Activated T-helper 2 cell treated with anti-CD3 and anti-CD28 coated beads, Interferon-gamma antibody, Interleukin-2, Interleukin-4, amounts not matched to agents 10 μg/mL and 5 μg/mL and 100 μg/mL, durations not matched to agents 14 hours and 24 hours and 36 hours (primary cell): ENCODE data around the gene ACSS1. TPM values are rescaled to one million over a fixed set of nuclear protein-coding genes. Genes with fewer than 3 reads are reported as not detected.

Source experiments
- DNase-seq: peaks from one replicate; pipeline ENCODE4 v3.0.0; 2021; ENCODE audit warnings: low spot score
- H3K27ac Mint-ChIP-seq: one replicate; pipeline ENCODE4 v1.8.0; 2021; ENCODE audit warnings: mixed read lengths
- H3K27me3 Mint-ChIP-seq: one replicate; pipeline ENCODE4 v1.8.0; 2021; ENCODE audit warnings: low read depth, mixed read lengths
- H3K36me3 Mint-ChIP-seq: one replicate; pipeline ENCODE4 v1.8.0; 2021; ENCODE audit warnings: low read depth, mixed read lengths
- H3K4me1 Mint-ChIP-seq: one replicate; pipeline ENCODE4 v1.8.0; 2021; ENCODE audit warnings: low read depth, mixed read lengths
- H3K4me3 Mint-ChIP-seq: one replicate; pipeline ENCODE4 v1.8.0; 2021; ENCODE audit warnings: low read depth, mild to moderate bottlenecking, moderate library complexity, mixed read lengths
- H3K9me3 Mint-ChIP-seq: one replicate; pipeline ENCODE4 v1.8.0; 2021; ENCODE audit warnings: mixed read lengths
- intact Hi-C: fragments of 100-400 bp; cut with micrococcal nuclease; formaldehyde crosslinking; loops from one replicate; pipeline ENCODE4 v1.15.1; 2023
- total RNA-seq: library from RNA; stranded (reverse); gene quantifications from 2 replicates; pipeline ENCODE4 v1.2.3, GENCODE V29; 2022

Gene ACSS1
- total RNA-seq, 1 donor from 2014 or later: 15.1 TPM

DNA sequence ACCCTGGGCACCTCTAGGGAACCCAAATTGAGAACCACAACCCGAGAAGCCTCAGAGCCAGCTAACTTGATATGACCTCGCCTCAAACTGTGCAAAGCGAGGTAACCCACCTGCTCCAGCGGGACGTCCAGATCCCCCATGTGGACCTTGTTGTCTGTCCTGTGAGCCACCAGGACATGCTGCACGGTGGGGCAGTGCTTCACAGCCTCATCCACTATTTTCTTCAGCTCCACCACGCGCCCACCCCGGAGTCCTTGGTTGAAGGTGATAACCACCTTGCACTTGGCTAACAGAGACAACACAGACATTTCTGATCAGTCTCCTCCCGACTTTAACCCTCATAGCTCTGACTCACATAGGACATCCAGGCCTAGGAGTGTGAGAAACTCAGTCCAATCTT, 34.6 kb downstream of the ACSS1 start:
- Mint-ChIP-seq H3K36me3 (peaks cover 3% of the 10 kb centered on the region), H3K4me1 (no peaks in the 10 kb centered on the region), H3K9me3 (no peaks in the 10 kb centered on the region), H3K27ac (no peak overlapping the region), H3K27me3 (no peaks in the 10 kb centered on the region), H3K4me3 (no peak overlapping the region)
- DNase-seq: no peak
- intact Hi-C loops: no loop called here

DNA sequence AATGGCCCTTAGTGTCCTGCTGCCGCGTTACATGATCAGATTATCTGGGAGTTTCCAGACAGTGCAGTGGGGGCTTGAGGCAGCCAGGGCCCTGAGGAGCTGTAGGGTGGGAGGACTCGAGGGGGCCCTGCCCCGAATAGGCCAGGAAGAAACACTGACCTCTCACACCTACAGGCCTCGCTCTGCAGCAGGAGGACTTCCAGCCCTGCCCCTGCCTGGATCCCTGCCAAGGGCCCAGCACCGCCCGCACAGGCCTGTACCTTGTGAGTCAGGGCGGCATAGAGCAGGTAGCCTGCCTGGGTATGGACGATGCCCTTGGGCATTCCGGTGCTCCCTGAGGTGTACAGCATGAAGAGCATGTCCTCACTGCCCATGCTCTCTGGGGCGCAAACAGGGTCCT, 35.3 kb downstream of the ACSS1 start:
- Mint-ChIP-seq H3K36me3 (peaks cover 3% of the 10 kb centered on the region), H3K9me3 (no peaks in the 10 kb centered on the region), H3K4me3 (no peak overlapping the region), H3K27me3 (no peaks in the 10 kb centered on the region), H3K27ac (no peak overlapping the region), H3K4me1 (no peaks in the 10 kb centered on the region)
- DNase-seq: no peak
- intact Hi-C loops: no loop called here

DNA sequence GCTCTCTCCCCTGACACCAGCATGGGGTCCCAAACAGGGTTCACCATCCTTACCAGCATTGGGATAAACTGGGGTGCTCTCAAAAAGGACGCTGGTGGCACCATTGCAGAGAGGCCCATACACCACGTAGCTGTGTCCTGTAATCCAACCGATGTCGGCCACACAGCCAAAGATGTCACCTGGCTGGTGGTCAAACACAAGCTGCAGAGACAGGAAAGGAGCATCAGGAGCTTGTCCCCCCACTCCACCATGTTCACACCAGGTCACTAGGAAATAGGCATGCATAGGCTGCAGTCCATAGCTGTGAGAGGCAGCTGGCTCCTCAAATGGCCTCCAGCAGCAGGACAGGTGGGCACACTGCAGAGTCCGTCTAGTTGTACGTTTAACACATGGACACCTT, 36.6 kb downstream of the ACSS1 start:
- H3K27me3 Mint-ChIP-seq: no peaks in the 10 kb centered on the region
- H3K4me1 Mint-ChIP-seq: no peaks in the 10 kb centered on the region
- H3K27ac Mint-ChIP-seq: no peak overlapping the region
- no peaks in the 10 kb centered on the region for H3K9me3 Mint-ChIP-seq
- intact Hi-C loops: no loop called here
- no peak for DNase-seq
- peaks cover 4% of the 10 kb centered on the region for H3K36me3 Mint-ChIP-seq
- H3K4me3 Mint-ChIP-seq: no peak overlapping the region

DNA sequence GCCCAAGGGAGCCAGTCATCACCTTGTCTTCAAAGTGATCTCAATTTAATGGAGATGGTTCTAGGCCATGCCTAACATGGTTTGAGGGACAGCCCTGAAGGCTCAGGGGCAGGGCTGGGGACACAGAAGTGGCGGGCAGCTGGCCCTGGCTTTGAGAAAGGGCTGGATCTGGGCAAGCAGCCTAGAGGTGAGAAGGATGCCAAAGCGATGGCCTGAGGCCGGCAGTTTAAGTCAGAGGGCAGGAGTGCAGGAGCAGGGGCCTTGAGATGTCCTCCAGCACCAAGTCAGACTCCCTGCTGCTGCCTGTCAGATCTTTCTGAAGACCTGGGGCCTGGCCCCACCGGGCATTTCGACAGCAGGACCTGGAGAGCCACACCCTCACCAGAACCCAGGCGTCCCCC, 37.0 kb downstream of the ACSS1 start:
- no peak overlapping the region for H3K27ac Mint-ChIP-seq
- H3K36me3 Mint-ChIP-seq: peaks cover 4% of the 10 kb centered on the region
- H3K4me3 Mint-ChIP-seq: no peak overlapping the region
- intact Hi-C loops: no loop called here
- no peaks in the 10 kb centered on the region for H3K9me3 Mint-ChIP-seq
- DNase-seq: no peak
- H3K27me3 Mint-ChIP-seq: no peaks in the 10 kb centered on the region
- H3K4me1 Mint-ChIP-seq: no peaks in the 10 kb centered on the region

DNA sequence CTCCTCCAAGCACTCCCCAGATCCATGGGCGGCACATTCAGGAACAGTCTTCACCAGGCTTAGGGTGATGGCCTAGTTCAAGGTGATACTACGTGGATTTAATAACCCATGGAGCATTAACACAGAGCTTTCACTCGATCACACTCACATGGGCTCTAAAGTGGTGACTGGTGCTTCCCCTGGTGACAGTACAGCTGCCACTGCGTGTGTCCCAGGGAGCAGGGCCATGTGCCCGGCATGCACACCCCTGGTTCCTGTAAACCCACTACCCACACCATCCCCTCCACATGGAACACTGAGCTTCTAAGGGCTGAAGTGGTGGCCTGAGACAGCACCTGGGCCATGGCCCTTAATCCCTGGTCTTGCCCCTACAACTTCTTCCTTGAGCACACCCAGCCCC, 37.6 kb downstream of the ACSS1 start:
- no peak overlapping the region for H3K4me3 Mint-ChIP-seq
- H3K4me1 Mint-ChIP-seq: no peaks in the 10 kb centered on the region
- no peaks in the 10 kb centered on the region for H3K9me3 Mint-ChIP-seq
- intact Hi-C loops: no loop called here
- no peak for DNase-seq
- peaks cover 4% of the 10 kb centered on the region for H3K36me3 Mint-ChIP-seq
- H3K27ac Mint-ChIP-seq: no peak overlapping the region
- H3K27me3 Mint-ChIP-seq: no peaks in the 10 kb centered on the region

DNA sequence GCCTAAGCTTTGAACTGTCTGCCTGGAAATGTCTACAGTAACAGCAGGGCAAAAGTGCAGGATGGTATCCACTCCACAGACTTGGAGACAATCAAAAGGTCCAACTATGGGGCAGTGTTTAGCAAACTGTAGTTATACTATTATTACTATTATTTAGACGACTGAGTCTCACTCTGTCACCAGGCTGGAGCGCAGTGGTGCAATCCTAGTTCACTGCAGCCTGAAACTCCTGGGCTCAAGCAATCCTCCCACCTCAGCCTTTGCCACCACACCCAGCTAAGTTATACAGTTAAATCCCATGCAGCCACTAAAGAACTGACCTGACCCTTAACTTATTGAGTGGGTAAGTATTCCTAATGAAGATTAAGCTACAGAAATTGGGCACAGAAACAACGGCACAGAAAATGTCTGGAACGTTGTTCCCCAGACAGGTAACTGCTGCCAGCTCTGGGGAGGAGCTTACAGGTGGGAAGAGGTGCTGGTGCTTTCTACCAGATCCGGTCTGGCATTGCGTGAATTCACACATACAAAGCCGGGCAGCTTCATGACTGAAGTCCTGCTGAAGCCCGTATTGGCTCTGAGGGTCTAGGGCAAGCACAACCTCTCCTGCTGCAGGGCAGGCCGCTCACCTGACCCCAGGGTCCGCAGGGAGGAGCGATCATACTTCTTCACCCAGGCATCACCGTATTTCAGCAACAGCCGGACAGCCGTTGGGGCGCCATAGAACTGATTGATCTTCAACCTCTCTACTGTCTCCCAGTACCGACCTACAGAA, 38.4 kb downstream of the ACSS1 start:
- intact Hi-C loops: no loop called here

DNA sequence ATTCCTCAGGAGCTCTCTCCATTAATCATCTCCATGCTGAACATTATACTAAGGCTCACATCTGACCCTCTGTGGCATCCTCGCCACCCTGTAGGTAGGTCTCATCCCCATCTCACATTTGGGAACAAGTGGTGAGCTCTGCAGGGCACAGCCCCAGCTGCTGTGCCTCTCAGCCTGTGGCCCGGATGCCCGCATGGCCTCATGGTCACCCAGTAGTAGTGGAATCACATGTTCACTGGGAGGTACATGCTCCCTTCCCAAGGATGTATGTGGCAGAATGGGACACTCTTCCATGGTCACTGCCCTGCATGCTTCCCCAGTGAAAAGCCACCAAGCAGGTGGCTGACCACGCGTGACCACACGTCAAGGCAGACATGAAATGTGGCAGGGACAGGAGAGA, 39.1 kb downstream of the ACSS1 start:
- intact Hi-C loops: no loop called here
- Mint-ChIP-seq H3K27me3 (no peaks in the 10 kb centered on the region), H3K4me3 (no peak overlapping the region), H3K4me1 (no peaks in the 10 kb centered on the region), H3K9me3 (no peaks in the 10 kb centered on the region), H3K36me3 (peaks cover 4% of the 10 kb centered on the region), H3K27ac (no peak overlapping the region)
- DNase-seq: no peak

More for the DNA sequence above, 38.4 kb downstream of the ACSS1 start:
- Mint-ChIP-seq H3K4me3 (no peak overlapping the region), H3K4me1 (no peaks in the 10 kb centered on the region), H3K27me3 (no peaks in the 10 kb centered on the region), H3K36me3 (peaks cover 4% of the 10 kb centered on the region), H3K9me3 (no peaks in the 10 kb centered on the region), H3K27ac (no peak overlapping the region)
- no peak for DNase-seq

DNA sequence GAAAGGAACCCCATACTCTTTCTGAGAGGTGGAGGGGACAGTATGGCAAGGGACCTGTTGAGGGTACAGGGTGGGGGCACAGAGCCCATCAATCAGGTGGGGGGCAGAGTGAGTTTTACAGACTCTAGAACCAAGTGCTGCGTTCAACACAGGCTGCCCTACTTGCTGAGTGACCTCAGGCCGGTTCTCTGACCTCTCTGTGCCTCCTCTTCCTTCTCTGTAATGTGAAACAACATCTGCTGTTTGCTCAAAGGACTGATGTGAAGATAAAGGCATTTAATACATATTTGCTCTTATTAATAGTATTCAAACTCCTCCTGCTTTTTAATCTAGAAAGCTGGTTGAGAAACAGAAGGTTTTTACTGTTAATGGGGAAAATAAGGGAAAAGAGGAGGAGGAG, 39.5 kb downstream of the ACSS1 start:
- no peaks in the 10 kb centered on the region for H3K9me3 Mint-ChIP-seq
- no peaks in the 10 kb centered on the region for H3K27me3 Mint-ChIP-seq
- intact Hi-C loops: no loop called here
- no peak overlapping the region for H3K4me3 Mint-ChIP-seq
- H3K4me1 Mint-ChIP-seq: no peaks in the 10 kb centered on the region
- H3K36me3 Mint-ChIP-seq: peaks cover 4% of the 10 kb centered on the region
- no peak overlapping the region for H3K27ac Mint-ChIP-seq
- no peak for DNase-seq

DNA sequence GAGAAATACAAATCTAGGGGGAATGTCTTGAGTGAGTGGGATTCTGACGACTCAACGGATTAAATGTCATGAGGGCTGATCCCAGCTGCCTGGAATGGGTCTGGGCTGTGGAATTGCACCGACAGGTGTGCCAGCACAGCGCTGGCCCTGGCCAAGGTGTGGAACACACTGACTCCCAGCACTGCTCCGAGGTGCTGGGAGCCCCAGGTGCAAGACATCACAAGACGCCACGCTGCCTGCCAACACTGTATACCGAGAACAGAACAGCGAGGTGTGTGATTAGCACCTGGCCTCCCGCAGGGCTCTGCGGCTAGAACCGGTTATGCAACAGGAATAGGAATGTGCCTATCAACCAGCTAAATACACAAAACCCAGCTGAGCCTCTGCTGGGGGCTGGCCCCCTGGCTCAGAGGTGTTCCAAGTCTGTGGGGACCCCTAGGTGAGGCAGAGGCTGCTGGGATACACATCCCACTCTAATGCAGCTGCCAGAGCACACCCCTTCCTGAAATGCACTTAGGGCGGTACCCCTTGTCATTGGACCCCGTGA, 40.6 kb downstream of the ACSS1 start:
- Mint-ChIP-seq H3K9me3 (no peaks in the 10 kb centered on the region), H3K27me3 (no peaks in the 10 kb centered on the region), H3K4me1 (no peaks in the 10 kb centered on the region), H3K27ac (no peak overlapping the region), H3K4me3 (no peak overlapping the region), H3K36me3 (peaks cover 4% of the 10 kb centered on the region)
- DNase-seq: no peak
- intact Hi-C loops: no loop called here

DNA sequence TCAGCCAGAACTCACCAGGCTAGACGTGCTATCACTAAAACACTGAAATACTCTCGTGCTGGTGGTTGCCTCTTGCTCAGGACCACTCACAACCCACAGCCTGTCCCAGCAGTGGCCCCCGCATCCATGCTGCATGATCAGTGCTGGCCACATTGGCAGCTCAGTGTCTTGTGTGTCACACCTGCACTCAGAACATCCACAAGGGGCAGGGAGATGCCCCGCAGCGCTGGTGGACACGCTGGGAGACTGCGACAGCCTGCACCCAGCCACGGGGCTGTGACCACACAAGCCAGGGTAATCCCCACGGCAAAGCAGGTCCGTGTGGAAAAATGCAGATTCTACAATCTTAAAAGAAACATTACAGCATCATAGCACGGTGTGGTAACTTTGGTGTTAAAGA, 41.5 kb downstream of the ACSS1 start:
- DNase-seq: no peak
- Mint-ChIP-seq H3K27me3 (no peaks in the 10 kb centered on the region), H3K27ac (no peak overlapping the region), H3K4me3 (no peak overlapping the region), H3K9me3 (no peaks in the 10 kb centered on the region), H3K4me1 (no peaks in the 10 kb centered on the region), H3K36me3 (peaks cover 4% of the 10 kb centered on the region)
- intact Hi-C loops: no loop called here

DNA sequence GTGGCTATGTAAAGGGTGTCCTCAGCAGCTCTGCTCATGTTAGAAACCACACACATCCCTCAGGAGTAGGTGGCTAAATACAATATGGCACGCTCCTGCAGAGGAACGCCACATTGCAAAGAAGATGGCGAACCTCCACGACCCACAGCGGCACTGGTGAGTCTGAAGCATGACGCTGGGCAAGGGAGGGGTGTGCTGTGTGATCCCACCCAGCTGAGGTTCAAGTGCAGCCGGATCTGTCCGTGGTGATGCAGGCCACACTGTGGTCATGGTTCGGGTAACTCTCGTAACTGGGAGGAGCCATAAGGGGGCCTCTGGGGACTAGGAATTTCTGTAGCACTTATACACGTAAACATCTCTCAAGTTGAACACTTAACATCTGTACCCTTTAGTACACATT, 42.0 kb downstream of the ACSS1 start:
- Mint-ChIP-seq H3K9me3 (no peaks in the 10 kb centered on the region), H3K4me3 (no peak overlapping the region), H3K36me3 (peaks cover 4% of the 10 kb centered on the region), H3K4me1 (no peaks in the 10 kb centered on the region), H3K27me3 (no peaks in the 10 kb centered on the region), H3K27ac (no peak overlapping the region)
- DNase-seq: no peak
- intact Hi-C loops: no loop called here

DNA sequence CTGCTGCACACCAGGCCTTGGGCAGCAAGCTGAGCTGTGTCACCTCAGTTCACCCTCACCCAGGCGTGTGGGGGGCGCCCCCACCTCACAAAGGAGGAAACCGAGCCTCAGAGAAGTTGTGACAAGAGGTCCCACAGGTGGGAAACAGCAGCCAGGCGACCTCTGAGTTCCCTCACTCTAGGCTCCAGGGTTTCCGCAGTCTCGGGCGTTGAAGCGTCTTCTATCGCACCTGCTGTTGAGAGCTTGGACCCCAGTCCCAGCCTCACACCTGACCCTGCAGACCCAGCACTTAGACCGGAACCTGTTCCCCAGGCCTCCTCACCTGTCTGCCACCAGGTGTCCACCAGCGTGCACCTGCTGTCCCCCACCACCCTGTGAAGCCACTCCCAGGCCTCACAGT, 43.1 kb downstream of the ACSS1 start:
- Mint-ChIP-seq H3K27ac (no peak overlapping the region), H3K9me3 (no peaks in the 10 kb centered on the region), H3K36me3 (peaks cover 4% of the 10 kb centered on the region), H3K4me3 (no peak overlapping the region), H3K27me3 (no peaks in the 10 kb centered on the region), H3K4me1 (no peaks in the 10 kb centered on the region)
- no peak for DNase-seq
- intact Hi-C loops: no loop called here

DNA sequence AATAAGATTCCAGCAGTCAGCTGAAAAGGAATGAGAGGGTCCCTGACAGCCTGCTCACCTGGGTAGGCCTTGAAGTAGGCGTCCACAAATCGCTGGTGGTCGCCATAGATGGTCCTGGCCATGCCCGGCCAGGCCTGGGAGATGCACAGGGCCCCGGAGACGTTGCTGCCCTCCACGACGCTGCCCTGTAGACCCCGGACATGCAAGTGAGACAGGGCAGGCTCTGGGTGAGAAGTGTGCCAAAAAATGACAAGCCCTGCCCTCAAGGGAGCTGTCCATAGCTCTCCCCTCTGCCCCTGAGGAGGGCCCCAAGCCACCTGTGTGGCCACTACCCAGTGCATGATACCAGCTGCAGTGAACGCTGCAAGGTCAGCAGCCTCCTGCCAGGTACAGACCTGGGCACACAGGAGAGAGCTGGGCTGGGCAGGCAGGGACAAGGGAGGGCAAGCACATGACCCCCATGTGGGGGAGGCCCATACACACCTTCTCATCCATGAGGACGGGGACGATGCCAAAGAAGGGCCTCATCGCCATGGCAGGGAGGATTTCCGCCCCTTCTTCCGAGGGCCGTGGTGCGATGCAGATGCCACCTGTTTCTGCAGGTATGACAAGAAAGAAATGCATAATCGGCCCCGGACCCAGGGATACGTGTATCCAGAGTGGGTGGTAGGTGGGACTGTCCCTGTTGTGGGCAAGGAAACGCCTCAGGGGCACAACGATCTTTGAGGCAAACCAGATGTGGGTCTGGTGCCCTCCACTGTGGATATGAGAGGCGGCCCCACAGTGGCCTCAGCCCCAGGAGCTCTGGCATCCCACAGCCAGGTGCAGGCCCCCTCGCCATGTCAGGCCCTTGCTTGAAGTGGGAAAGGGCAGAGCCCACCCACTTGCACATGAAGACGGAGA, 44.2 kb downstream of the ACSS1 start:
- H3K27me3 Mint-ChIP-seq: no peaks in the 10 kb centered on the region

More for the DNA sequence above, 44.2 kb downstream of the ACSS1 start:
- Mint-ChIP-seq H3K36me3 (peaks cover 4% of the 10 kb centered on the region), H3K9me3 (no peaks in the 10 kb centered on the region), H3K4me3 (no peak overlapping the region), H3K4me1 (no peaks in the 10 kb centered on the region), H3K27ac (no peak overlapping the region)
- DNase-seq: no peak
- intact Hi-C loops: no loop called here
